ENCODE data around the gene CDHR3.

Gene CDHR3

DNA sequence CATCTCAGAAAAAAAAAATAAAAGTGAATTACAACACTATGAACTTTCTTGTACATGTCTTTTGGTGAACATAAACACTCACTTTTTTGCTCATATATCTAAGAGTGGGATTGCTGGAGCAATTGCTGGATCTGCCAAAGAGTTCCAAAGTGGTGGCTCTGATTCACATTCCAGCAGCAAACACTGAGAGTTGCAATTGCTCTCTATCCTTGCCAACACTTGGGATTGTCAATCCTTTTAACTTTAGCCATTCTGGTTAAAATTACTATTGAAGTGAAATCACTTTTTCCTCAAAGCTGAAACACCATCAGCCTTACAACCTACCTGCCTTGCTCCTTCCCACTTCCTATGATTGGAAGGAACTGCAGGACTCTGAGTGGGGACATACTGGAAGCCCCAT is 70.7 kb downstream of the CDHR3 start:
- no peak overlapping the region for H3K4me3 ChIP-seq (ENCODE audit: low read depth, low read length)
- TF ChIP-seq, protein P1, sequence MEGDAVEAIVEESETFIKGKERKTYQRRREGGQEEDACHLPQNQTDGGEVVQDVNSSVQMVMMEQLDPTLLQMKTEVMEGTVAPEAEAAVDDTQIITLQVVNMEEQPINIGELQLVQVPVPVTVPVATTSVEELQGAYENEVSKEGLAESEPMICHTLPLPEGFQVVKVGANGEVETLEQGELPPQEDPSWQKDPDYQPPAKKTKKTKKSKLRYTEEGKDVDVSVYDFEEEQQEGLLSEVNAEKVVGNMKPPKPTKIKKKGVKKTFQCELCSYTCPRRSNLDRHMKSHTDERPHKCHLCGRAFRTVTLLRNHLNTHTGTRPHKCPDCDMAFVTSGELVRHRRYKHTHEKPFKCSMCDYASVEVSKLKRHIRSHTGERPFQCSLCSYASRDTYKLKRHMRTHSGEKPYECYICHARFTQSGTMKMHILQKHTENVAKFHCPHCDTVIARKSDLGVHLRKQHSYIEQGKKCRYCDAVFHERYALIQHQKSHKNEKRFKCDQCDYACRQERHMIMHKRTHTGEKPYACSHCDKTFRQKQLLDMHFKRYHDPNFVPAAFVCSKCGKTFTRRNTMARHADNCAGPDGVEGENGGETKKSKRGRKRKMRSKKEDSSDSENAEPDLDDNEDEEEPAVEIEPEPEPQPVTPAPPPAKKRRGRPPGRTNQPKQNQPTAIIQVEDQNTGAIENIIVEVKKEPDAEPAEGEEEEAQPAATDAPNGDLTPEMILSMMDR (IDR thresholded peaks at IDR 0.05; ENCODE audit: low read depth, low read length, missing control alignments), result no peak
- DNase-seq (ENCODE audit: low read depth), result no peak

DNA sequence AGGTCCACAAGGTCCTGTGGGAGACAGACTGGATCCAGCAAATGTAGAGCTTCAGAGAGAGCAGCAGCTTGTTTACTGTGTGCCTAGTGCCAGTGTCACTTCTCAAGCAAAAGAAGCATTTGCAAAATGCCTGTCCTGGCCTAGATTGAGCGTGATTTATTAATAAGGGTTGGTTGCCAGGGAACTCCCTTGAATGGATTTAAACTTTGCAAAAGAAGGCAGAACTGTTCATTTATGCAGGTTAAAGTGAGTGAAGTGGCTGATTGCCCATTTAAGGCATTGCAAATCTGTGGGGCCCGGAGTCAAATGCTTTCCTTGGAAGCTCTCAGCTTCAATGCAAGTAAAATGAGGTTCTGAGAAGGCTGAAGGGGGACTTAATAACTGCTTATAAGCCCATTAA is 71.3 kb downstream of the CDHR3 start:
- DNase-seq (ENCODE audit: low read depth), result no peak
- TF ChIP-seq, protein P1 (IDR thresholded peaks at IDR 0.05; ENCODE audit: low read depth, low read length, missing control alignments), result no peak
- no peak overlapping the region for H3K4me3 ChIP-seq (ENCODE audit: low read depth, low read length)

DNA sequence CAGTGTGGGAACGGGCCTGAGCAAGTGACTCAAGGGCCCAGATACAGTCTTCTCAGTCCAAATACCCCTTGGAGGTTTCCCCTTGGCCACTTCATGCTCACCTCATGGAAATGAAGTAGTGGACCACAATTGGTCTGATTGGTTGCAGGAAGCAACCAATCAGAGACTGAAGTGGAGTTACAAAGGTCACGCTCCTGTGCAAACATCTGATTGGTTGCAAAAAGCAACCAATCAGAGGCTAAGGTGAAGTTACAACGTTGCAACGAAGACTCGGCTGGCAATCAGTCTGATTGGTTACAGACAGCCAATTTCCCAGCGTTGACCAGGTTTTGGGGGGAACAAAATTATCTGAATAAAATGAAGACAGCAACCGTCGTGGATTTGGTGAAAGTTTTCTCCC is 72.5 kb downstream of the CDHR3 start:
- DNase-seq (ENCODE audit: low read depth), result no peak
- TF ChIP-seq, protein P1 (IDR thresholded peaks at IDR 0.05; ENCODE audit: low read depth, low read length, missing control alignments), result no peak
- no peak overlapping the region for H3K4me3 ChIP-seq (ENCODE audit: low read depth, low read length)

DNA sequence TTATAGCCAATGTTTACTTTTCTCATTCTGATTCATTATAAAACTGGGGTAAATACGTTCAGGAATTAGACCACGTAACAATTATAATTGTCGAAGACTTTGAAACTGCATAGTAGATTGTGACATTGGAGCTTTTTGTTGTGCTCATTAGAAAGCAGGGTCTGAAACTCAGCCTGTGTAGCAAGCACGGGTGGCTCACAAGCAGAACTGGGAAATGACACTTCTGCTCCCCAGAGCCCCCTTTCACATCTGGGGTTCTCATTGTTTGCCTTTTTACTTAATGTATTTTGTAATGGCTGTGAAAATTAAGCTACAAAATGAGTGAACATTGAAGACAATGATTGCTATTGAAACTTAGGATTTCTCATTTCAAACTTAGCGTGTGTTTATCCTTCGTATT is 72.9 kb downstream of the CDHR3 start:
- H3K4me3 ChIP-seq (ENCODE audit: low read depth, low read length), result no peak overlapping the region
- TF ChIP-seq, protein P1 (IDR thresholded peaks at IDR 0.05; ENCODE audit: low read depth, low read length, missing control alignments), result no peak
- no peak for DNase-seq (ENCODE audit: low read depth)

DNA sequence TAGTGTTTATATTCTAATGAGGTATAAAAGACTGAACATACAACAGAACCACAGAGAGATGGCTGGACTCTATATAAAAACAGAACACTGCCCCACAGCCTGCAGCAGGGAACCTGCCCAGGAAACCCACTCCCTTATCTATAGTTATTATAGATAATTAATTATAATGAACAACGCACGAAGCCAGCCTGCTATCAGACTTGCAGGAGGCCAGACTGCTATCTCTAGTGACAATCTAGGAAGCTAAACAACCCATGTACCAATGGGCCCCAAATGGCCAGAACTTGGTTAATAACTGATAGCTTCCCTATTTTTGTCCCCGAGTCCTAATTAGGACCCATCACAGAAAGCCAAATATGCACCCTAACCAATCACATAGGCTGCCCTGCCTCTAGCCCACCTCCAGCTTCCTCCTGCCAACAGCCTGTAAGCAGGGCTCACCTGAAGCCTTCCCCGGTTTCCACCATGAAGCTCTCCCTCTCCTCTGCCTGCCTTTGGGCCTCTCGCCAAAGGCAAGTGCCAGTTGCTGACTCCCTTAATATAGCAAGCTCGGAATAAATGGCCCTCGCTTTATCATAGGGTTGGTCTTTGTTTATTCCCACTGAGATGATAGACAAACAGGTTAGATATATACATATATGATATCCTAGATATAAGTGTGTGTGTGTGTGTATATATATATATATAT is 74.6 kb downstream of the CDHR3 start:
- no peak overlapping the region for H3K4me3 ChIP-seq (ENCODE audit: low read depth, low read length)
- DNase-seq (ENCODE audit: low read depth), result no peak
- TF ChIP-seq, protein P1 (IDR thresholded peaks at IDR 0.05; ENCODE audit: low read depth, low read length, missing control alignments), result no peak

DNA sequence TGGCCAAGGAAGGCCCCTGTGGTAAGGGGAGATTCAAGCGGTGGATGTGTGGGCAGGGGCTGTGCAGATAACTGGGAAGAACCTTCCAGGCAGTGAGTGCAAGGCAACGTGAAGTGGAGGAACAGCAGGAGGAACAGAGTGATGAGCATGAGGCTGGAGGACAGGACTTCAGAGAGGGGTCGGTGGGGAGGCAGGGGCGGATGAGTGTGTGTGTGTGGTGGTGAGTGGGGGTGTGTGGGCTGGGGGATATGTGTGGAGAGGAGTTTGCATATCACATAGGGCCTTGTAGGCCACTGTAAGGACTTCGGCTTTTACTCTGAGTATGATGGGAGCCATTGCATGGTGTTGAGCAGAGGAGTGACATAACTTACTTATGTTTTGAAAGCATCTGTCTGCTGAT is 75.2 kb downstream of the CDHR3 start:
- H3K4me3 ChIP-seq (ENCODE audit: low read depth, low read length), result no peak overlapping the region
- no peak for DNase-seq (ENCODE audit: low read depth)
- TF ChIP-seq, protein P1 (IDR thresholded peaks at IDR 0.05; ENCODE audit: low read depth, low read length, missing control alignments), result no peak

DNA sequence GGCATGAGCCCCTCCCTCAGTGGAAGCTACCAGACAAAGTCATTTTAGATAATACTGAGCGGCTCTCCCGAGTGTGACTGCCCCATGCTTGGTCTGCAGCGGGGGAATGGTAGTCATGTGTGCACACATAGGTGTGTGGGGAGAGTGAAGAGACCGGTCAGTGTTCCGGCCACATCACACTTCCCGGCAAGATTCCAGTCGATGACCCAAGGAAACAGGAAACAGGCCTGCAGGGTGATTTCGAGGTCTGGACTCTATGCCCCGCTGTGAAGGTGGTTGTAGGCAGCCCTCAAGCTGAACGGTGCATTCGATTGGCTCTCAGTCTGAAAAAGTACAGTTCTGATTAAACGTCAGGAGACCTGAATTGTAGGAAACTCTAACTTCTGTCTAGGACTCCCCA is 75.9 kb downstream of the CDHR3 start:
- no peak for DNase-seq (ENCODE audit: low read depth)
- TF ChIP-seq, protein P1 (IDR thresholded peaks at IDR 0.05; ENCODE audit: low read depth, low read length, missing control alignments), result no peak
- H3K4me3 ChIP-seq (ENCODE audit: low read depth, low read length), result no peak overlapping the region
